ENCODE results near the gene EDRF1. TPM values are rescaled to one million over a fixed set of nuclear protein-coding genes. Genes with fewer than 3 reads are reported as not detected.
A peak's percentile ranks its signal among the peaks of the same experiment; 100 is the strongest.

The EDRF1 gene
- total RNA-seq, 1 donor from 2014 or later, result 18.1 TPM

- no peaks in the 10 kb centered on the region for H3K36me3 ChIP-seq
- TF ChIP-seq, protein P1, sequence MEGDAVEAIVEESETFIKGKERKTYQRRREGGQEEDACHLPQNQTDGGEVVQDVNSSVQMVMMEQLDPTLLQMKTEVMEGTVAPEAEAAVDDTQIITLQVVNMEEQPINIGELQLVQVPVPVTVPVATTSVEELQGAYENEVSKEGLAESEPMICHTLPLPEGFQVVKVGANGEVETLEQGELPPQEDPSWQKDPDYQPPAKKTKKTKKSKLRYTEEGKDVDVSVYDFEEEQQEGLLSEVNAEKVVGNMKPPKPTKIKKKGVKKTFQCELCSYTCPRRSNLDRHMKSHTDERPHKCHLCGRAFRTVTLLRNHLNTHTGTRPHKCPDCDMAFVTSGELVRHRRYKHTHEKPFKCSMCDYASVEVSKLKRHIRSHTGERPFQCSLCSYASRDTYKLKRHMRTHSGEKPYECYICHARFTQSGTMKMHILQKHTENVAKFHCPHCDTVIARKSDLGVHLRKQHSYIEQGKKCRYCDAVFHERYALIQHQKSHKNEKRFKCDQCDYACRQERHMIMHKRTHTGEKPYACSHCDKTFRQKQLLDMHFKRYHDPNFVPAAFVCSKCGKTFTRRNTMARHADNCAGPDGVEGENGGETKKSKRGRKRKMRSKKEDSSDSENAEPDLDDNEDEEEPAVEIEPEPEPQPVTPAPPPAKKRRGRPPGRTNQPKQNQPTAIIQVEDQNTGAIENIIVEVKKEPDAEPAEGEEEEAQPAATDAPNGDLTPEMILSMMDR (IDR thresholded peaks at IDR 0.05), result no peak
- no peaks in the 10 kb centered on the region for H3K4me1 ChIP-seq
- H3K9me3 ChIP-seq, result no peaks in the 10 kb centered on the region
- no peak overlapping the region for H3K4me3 ChIP-seq
- no peak for DNase-seq
- H3K27me3 ChIP-seq (ENCODE audit: low read depth), result no peaks in the 10 kb centered on the region
- no peak overlapping the region for H3K27ac ChIP-seq
- intact Hi-C loops (cut with DNase I), result no loop called here
- no peak for ATAC-seq
These were observed 19.9 kb upstream of the EDRF1 start for GRCh38 chr10:125699562-125700143.

- no peaks in the 10 kb centered on the region for H3K4me1 ChIP-seq
- ATAC-seq, result no peak
- H3K27me3 ChIP-seq (ENCODE audit: low read depth), result no peaks in the 10 kb centered on the region
- TF ChIP-seq, protein P1 (IDR thresholded peaks at IDR 0.05), result no peak
- no peak overlapping the region for H3K27ac ChIP-seq
- DNase-seq, result no peak
- no peak overlapping the region for H3K4me3 ChIP-seq
- no peaks in the 10 kb centered on the region for H3K36me3 ChIP-seq
- no peaks in the 10 kb centered on the region for H3K9me3 ChIP-seq
- intact Hi-C loops (cut with DNase I), result no loop called here
These were observed 19.1 kb upstream of the EDRF1 start for GRCh38 chr10:125700355-125700911.

- DNase-seq (no peak), ATAC-seq (no peak)
- Histone ChIP-seq H3K27me3 (ENCODE audit: low read depth) (no peaks in the 10 kb centered on the region), H3K27ac (no peak overlapping the region), H3K9me3 (no peaks in the 10 kb centered on the region), H3K4me1 (peaks cover 6% of the 10 kb centered on the region), H3K36me3 (no peaks in the 10 kb centered on the region), H3K4me3 (no peak overlapping the region)
- TF ChIP-seq, protein P1 (IDR thresholded peaks at IDR 0.05), result no peak
- intact Hi-C loops (cut with DNase I), result no loop called here
These were observed 11.7 kb upstream of the EDRF1 start for GRCh38 chr10:125707541-125708468.

- Histone ChIP-seq H3K4me3 (no peak overlapping the region), H3K27me3 (ENCODE audit: low read depth) (no peaks in the 10 kb centered on the region), H3K4me1 (peaks cover 6% of the 10 kb centered on the region), H3K27ac (peak overlapping the region; percentile 61), H3K9me3 (no peaks in the 10 kb centered on the region), H3K36me3 (no peaks in the 10 kb centered on the region)
- intact Hi-C loops (cut with DNase I), result no loop called here
- ATAC-seq (no peak), DNase-seq (no peak)
- TF ChIP-seq, protein P1 (IDR thresholded peaks at IDR 0.05), result no peak
These were observed 10.5 kb upstream of the EDRF1 start for GRCh38 chr10:125708971-125709503.

GRCh38 chr10:125709553-125710474 lies 9.7 kb upstream of the EDRF1 start:
- ATAC-seq, result peak in 1 of 2 donors; percentile 34
- intact Hi-C loops (cut with DNase I), result no loop called here
- H3K27ac ChIP-seq, result peak overlapping the region; percentile 61
- DNase-seq, result no peak
- H3K36me3 ChIP-seq, result no peaks in the 10 kb centered on the region
- H3K9me3 ChIP-seq, result no peaks in the 10 kb centered on the region
- H3K4me1 ChIP-seq, result peaks cover 6% of the 10 kb centered on the region
- TF ChIP-seq, protein P1 (IDR thresholded peaks at IDR 0.05), result no peak
- H3K27me3 ChIP-seq (ENCODE audit: low read depth), result no peaks in the 10 kb centered on the region
- H3K4me3 ChIP-seq, result no peak overlapping the region
